Measurements from ENCODE around the gene PDE4D. TPM values are rescaled to one million over a fixed set of nuclear protein-coding genes. Genes with fewer than 3 reads are reported as not detected.

The PDE4D gene
- total and polyA plus RNA-seq, 3 donors from 2014 or later = 7.8 to 13.9 (median 8.7) TPM

DNA sequence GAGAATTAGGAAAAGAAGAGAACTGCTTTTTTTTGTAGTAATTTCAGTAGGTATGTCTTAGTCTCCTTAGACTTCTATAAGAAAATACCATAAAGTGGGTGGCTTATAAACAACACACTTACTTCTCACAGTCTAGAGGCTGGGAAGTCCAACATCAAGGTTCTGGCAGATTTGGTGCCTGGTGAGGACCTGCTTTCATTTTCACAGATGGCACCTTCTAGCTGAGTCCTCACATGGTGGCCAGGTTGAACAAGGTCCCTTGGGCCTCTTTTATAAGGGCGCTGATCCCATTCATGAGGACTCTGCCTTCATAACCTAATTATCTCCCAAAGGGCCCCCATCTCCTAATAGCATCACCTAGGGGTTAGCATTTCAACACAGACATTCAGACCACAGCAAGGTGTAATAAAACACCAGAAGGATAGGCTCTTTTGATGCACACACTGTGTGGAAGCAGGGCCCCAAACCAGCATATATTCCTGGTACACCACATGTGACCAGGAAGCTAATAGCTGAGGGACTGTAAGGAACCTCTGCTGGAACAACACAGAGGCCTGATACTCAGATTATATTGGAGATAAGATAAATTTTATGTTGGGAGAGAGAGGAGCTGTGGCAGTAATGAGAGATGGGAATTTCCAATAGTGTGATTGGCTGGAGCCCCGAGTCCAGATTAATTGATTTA is 925.8 kb downstream of the PDE4D start:
- H3K27me3 ChIP-seq = no peaks in the 10 kb centered on the region
- 91 to 98% methylated on average over 2 of the region's 2 CpGs for WGBS, 2 donors
- no peak for DNase-seq
- no peaks in the 10 kb centered on the region for H3K9me3 ChIP-seq
- no peak for TF ChIP-seq POLR2A (IDR thresholded peaks at IDR 0.05)
- TF ChIP-seq, protein P1, sequence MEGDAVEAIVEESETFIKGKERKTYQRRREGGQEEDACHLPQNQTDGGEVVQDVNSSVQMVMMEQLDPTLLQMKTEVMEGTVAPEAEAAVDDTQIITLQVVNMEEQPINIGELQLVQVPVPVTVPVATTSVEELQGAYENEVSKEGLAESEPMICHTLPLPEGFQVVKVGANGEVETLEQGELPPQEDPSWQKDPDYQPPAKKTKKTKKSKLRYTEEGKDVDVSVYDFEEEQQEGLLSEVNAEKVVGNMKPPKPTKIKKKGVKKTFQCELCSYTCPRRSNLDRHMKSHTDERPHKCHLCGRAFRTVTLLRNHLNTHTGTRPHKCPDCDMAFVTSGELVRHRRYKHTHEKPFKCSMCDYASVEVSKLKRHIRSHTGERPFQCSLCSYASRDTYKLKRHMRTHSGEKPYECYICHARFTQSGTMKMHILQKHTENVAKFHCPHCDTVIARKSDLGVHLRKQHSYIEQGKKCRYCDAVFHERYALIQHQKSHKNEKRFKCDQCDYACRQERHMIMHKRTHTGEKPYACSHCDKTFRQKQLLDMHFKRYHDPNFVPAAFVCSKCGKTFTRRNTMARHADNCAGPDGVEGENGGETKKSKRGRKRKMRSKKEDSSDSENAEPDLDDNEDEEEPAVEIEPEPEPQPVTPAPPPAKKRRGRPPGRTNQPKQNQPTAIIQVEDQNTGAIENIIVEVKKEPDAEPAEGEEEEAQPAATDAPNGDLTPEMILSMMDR (IDR thresholded peaks at IDR 0.05) = no peak
- H3K4me3 ChIP-seq = no peak overlapping the region
- H3K4me1 ChIP-seq = no peaks in the 10 kb centered on the region
- intact Hi-C loops (cut with DNase I; ENCODE audit: low total_unique reads) = no loop called here
- H3K27ac ChIP-seq = no peak overlapping the region
- H3K36me3 ChIP-seq (ENCODE audit: low read depth, missing control alignments) = no peaks in the 10 kb centered on the region

DNA sequence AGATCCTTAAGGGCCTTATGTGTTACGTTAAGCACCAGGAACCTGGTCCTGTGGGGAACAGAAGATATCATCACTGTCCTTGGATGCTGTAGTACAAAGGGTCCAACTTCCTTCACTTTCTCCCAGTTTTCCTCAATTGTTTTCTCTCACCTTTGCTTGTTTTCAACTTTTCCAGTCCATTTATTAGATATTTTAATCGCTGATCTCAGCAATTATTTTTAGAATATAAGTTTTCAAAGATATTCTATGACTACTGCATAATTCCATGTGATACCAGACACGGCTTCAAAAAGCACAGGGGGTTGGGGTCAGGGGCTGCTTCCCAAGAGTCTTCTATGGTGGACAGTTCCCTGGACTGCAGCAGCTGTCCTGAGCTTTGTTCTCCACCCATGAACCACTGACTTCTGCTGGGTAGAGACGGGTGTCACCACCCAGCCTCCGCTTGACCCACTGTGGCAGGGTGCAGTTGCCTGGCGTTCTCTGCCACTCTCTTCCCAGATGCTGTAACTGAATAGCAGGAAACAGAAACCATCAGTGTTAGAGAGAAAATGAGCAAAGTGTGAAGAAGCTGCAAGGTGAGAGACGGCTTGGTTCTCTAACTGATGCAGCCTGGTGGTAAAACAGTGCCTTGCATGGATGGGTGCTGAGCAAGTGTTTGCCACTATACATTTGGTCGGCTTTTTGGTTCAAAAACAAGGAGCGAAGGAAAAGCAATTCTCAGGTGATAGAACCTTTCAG is 927.7 kb downstream of the PDE4D start:
- intact Hi-C loops (cut with DNase I; ENCODE audit: low total_unique reads) = no loop called here
- Histone ChIP-seq H3K27ac (no peak overlapping the region), H3K27me3 (no peaks in the 10 kb centered on the region), H3K9me3 (no peaks in the 10 kb centered on the region), H3K4me3 (no peak overlapping the region), H3K4me1 (no peaks in the 10 kb centered on the region), H3K36me3 (ENCODE audit: low read depth, missing control alignments) (no peaks in the 10 kb centered on the region)
- no peak for DNase-seq
- no peak for TF ChIP-seq POLR2A (IDR thresholded peaks at IDR 0.05)
- WGBS, 2 donors = 86 to 90% methylated on average over 9 of the region's 9 CpGs

DNA sequence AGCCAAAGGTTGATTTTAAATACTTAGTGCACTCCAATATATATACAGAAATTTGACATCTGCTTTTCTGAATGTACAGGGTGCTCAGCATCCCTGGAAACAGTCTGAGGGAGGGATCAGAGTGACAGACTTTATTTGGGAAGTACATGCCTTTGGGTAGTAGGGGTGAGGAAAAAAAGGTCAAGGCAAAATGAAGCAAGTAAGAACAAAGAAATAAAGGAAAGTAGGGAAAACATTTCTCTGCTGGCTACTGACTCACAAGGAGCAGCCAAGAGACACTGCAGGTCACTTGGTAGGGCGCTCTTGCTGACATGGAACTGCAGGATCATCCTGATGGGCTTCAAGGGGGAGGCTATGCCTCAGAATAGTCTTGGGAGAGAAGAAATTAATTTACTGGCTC is 929.7 kb downstream of the PDE4D start:
- no peak for TF ChIP-seq POLR2A (IDR thresholded peaks at IDR 0.05)
- TF ChIP-seq, protein P1 (IDR thresholded peaks at IDR 0.05) = no peak
- Histone ChIP-seq H3K4me1 (no peaks in the 10 kb centered on the region), H3K27ac (no peak overlapping the region), H3K36me3 (ENCODE audit: low read depth, missing control alignments) (no peaks in the 10 kb centered on the region), H3K9me3 (no peaks in the 10 kb centered on the region), H3K4me3 (no peak overlapping the region), H3K27me3 (no peaks in the 10 kb centered on the region)
- 77 to 90% methylated on average over 1 of the region's 1 CpG for WGBS, 2 donors
- no peak for DNase-seq
- intact Hi-C loops (cut with DNase I; ENCODE audit: low total_unique reads) = no loop called here

DNA sequence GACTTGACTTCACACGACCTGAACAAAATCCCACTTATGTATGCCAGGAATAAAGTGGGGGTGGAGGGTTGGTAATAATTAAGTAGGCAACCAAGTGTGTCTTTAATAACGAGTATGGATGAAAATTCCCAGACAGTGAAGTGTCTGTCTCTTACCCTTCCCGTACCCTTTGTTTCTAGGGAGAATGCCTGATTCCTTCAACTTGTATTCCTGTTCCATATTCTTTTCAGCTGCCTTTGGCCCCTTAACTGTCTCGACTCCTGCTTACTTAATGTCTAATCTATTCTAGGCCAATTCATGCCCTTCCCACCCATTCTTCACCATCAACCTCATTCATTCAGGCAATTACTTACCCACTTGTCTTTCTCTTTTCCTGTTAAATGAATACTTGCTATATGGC is 930.2 kb downstream of the PDE4D start:
- Histone ChIP-seq H3K9me3 (no peaks in the 10 kb centered on the region), H3K36me3 (ENCODE audit: low read depth, missing control alignments) (no peaks in the 10 kb centered on the region), H3K27me3 (no peaks in the 10 kb centered on the region), H3K4me3 (no peak overlapping the region), H3K4me1 (no peaks in the 10 kb centered on the region), H3K27ac (no peak overlapping the region)
- no peak for DNase-seq
- intact Hi-C loops (cut with DNase I; ENCODE audit: low total_unique reads) = no loop called here
- no peak for TF ChIP-seq POLR2A (IDR thresholded peaks at IDR 0.05)
- TF ChIP-seq, protein P1 (IDR thresholded peaks at IDR 0.05) = no peak
- WGBS, 2 donors = 71 to 77% methylated on average over 4 of the region's 4 CpGs

DNA sequence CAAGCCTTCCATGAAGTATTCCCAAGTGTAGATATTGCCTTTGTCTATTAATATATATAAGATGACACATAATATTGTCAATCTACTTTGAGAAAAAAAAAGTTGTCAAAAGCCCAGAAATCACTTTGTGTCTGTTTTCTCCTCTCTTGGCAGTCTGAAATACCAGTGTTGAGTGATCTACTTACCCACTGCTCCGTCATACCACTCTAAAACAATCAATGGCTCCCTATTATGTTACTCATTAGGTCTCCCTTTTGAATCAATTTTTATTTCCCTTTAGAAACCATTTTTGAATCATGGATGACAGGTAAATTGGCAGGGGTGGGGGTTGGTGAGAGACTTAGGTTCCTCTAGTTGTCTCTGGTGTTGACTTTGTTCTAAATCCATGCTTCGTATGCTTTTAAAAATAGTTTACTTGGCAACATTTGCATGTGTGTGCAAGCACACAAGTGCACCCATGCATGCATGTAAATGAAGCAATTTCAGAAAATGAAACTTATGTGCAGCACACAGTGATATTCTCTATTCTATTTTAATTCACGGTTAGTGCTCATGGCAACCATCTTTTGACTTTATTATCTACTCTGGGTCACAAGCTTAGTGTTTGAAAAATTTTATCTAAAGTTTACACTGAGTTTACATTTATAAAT is 931.8 kb downstream of the PDE4D start:
- Histone ChIP-seq H3K36me3 (ENCODE audit: low read depth, missing control alignments) (no peaks in the 10 kb centered on the region), H3K4me1 (no peaks in the 10 kb centered on the region), H3K4me3 (no peak overlapping the region), H3K27me3 (no peaks in the 10 kb centered on the region), H3K9me3 (no peaks in the 10 kb centered on the region), H3K27ac (no peak overlapping the region)
- no peak for DNase-seq
- TF ChIP-seq, protein P1 (IDR thresholded peaks at IDR 0.05) = no peak
- no peak for TF ChIP-seq POLR2A (IDR thresholded peaks at IDR 0.05)
- intact Hi-C loops (cut with DNase I; ENCODE audit: low total_unique reads) = no loop called here
- 95% methylated on average over 3 of the region's 3 CpGs for WGBS, 2 donors
